Lower lobe of right lung (tissue), 2 donors: ENCODE measurements around the gene BCAR3. TPM values are rescaled to one million over a fixed set of nuclear protein-coding genes. Genes with fewer than 3 reads are reported as not detected.

Experiments used
- ATAC-seq, 2 donors: fragments of 200-7000 bp; cut with Tn5 transposase; one replicate each; pipeline ENCODE4 v1.9.1; 2020 to 2022; ENCODE audit warnings: mild to moderate bottlenecking in 2 of 2, moderate library complexity in 2 of 2
- DNase-seq: peaks from one replicate; pipeline ENCODE4 v3.0.0-alpha.2; 2020
- H3K27ac ChIP-seq: fragments of 200-600 bp; one replicate; pipeline ENCODE4 v1.8.0; 2022
- H3K27me3 ChIP-seq: fragments of 200-600 bp; one replicate; pipeline ENCODE4 v1.8.0; 2022; ENCODE audit warnings: low read depth
- H3K36me3 ChIP-seq: fragments of 200-600 bp; one replicate; pipeline ENCODE4 v1.8.0; 2022; ENCODE audit warnings: mild to moderate bottlenecking
- H3K4me1 ChIP-seq: fragments of 200-600 bp; one replicate; pipeline ENCODE4 v1.8.0; 2022
- H3K4me3 ChIP-seq: fragments of 200-600 bp; one replicate; pipeline ENCODE4 v1.8.0; 2022; ENCODE audit warnings: mild to moderate bottlenecking
- H3K9me3 ChIP-seq: fragments of 200-600 bp; one replicate; pipeline ENCODE4 v1.8.0; 2022
- intact Hi-C: fragments of 100-400 bp; cut with DNase I; formaldehyde crosslinking; loops from one replicate; pipeline ENCODE4 v1.11.0; 2022
- total RNA-seq: library from RNA; stranded (reverse); fragmentation: NEBNext Ultra II Directional; extraction: Animal tissue kit (Norgen Biotek cat#: 25700); gene quantifications from one replicate; pipeline ENCODE4 v1.2.1, GENCODE V29; 2021
- TF ChIP-seq, protein P1 (sequence below): fragments of 200-600 bp; IDR thresholded peaks from one replicate; pipeline ENCODE4 v1.8.0; 2022; ENCODE audit warnings: antibody characterized with exemption, mild to moderate bottlenecking
- donor health status: DM: no; HTN: yes; CAD: no; lungs with severe emphysema.

Gene BCAR3
- total RNA-seq, 1 donor from 2014 or later = 24.9 TPM

DNA sequence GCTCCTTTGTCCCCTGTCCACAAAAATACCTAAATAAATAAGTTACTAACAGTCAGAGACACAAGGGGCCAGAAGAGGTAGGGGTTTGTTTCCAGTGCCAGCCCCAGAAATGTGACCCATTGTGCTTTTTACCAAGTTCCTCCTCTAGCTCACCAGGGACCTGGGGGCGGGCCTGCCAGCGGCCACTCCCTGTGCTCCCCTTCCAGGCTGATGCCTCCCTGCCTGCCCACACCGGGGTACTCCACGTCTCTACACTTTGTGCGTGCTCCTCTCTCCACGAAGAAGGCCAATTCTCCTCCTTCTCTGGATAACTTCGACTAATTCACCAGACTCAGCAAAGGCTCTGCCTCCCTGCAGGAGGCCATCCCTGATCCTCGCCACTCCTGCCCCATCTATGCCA is 72.1 kb downstream of the BCAR3 start:
- DNase-seq (no peak), ATAC-seq (no peak)
- no peaks in the 10 kb centered on the region for H3K27me3 ChIP-seq
- H3K4me1 ChIP-seq = peaks cover 38% of the 10 kb centered on the region
- no peaks in the 10 kb centered on the region for H3K36me3 ChIP-seq
- H3K4me3 ChIP-seq = no peak overlapping the region
- intact Hi-C loops = no loop called here
- no peaks in the 10 kb centered on the region for H3K9me3 ChIP-seq
- TF ChIP-seq, protein P1, sequence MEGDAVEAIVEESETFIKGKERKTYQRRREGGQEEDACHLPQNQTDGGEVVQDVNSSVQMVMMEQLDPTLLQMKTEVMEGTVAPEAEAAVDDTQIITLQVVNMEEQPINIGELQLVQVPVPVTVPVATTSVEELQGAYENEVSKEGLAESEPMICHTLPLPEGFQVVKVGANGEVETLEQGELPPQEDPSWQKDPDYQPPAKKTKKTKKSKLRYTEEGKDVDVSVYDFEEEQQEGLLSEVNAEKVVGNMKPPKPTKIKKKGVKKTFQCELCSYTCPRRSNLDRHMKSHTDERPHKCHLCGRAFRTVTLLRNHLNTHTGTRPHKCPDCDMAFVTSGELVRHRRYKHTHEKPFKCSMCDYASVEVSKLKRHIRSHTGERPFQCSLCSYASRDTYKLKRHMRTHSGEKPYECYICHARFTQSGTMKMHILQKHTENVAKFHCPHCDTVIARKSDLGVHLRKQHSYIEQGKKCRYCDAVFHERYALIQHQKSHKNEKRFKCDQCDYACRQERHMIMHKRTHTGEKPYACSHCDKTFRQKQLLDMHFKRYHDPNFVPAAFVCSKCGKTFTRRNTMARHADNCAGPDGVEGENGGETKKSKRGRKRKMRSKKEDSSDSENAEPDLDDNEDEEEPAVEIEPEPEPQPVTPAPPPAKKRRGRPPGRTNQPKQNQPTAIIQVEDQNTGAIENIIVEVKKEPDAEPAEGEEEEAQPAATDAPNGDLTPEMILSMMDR = no peak
- no peak overlapping the region for H3K27ac ChIP-seq

DNA sequence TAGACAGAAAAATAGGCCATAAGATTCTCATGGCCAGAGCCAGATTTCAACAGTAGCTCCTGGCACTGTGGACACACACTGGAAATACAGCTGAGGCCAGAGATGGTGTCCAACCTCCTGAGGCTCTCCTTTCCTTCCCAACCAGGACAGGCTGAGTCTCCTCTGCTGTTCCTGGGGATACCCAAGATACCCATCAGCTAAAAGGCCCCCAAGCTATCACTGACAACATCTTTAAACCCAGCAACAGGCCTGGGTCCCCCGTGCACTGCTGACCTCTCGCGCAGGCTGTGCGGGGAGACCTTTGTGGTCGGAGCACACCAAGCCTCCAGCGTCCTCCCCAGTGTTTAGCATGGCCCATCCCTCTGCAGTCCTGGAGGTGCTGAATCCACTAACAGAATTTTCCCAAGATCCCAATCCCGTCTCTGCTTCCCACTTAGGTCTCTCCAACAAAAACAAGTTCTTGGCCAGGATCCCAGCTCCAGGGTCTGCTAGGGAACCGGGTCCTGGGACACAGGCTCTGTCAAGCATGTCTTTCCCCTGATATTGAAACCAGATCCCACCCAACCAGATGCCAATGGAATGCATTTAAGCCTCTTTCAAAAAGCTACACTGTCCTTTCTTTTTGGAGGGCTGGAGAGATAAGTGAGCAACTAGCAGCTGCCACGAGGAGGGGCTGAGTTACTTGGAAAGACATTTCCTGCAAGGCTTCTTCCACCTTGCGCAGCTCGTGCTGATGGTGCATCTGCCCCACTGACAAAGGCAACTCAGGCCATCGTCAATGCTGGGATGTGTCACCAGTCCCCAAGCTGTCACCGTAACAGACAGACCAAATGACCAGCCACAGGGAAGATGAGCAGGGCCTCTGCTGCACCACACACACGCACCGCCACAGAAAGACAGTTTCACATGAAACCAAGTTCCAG is 73.2 kb downstream of the BCAR3 start:
- no peaks in the 10 kb centered on the region for H3K36me3 ChIP-seq
- H3K9me3 ChIP-seq = no peaks in the 10 kb centered on the region
- H3K4me3 ChIP-seq = no peak overlapping the region
- no peak overlapping the region for H3K27ac ChIP-seq
- peaks cover 29% of the 10 kb centered on the region for H3K4me1 ChIP-seq
- intact Hi-C loops = no loop called here
- no peak for DNase-seq
- TF ChIP-seq, protein P1 = no peak
- peak; percentile 19 to 26 for ATAC-seq
- H3K27me3 ChIP-seq = no peaks in the 10 kb centered on the region

DNA sequence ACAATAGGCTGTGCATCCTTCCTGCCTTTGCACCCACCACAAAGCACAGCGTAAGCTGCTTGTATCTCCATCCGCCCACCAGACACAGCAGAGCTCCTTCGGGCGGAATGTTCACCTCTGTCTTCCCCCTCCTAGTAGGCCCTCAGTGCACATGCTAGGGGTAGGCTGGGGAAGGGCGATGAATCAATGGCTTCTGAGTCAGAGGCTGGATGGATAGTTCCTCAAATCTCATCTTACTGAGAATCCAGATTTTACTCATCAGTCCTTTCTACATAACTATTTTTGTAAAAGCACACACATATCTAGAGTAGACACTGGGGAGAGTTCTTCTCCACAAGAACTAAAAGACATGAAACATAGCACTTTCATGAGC is 73.8 kb downstream of the BCAR3 start:
- H3K36me3 ChIP-seq = no peaks in the 10 kb centered on the region
- ATAC-seq = peak; percentile 55 to 56
- TF ChIP-seq, protein P1 = no peak
- H3K27me3 ChIP-seq = no peaks in the 10 kb centered on the region
- peaks cover 26% of the 10 kb centered on the region for H3K4me1 ChIP-seq
- intact Hi-C loops = no loop called here
- no peak overlapping the region for H3K27ac ChIP-seq
- no peak for DNase-seq
- no peaks in the 10 kb centered on the region for H3K9me3 ChIP-seq
- no peak overlapping the region for H3K4me3 ChIP-seq

DNA sequence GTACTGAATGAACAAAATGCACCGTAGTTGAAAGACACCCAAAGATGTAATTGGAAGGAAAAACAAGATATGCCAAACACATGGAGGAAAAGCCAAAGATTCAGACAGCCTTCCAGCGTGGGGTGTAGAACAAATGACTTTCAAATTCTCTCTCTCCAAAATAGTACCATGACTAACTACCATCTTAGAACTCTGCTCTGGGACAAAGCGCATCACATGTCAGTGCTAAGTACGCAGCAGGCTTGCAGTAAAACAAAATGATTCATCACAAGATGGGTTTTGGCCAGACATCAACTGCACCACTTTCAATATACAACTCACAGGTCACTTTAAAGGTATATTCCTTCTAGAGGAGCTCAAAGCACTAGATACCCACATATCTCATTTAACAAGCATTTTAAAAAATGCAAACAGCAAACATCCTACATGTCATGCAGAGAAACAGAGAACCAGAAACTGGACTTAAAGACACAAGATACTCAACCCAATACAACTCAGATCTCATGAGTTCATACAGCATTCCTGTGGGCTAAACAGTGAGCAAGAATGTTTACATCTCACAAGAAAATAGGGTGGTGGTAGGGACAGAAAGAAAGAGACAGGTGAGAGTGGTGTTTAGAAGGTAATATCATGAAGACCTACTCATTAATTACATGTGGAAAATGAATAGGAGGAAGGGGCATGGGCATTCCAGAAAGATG is 75.7 kb downstream of the BCAR3 start:
- Histone ChIP-seq H3K4me3 (no peak overlapping the region), H3K27me3 (no peaks in the 10 kb centered on the region), H3K9me3 (no peaks in the 10 kb centered on the region), H3K4me1 (peaks cover 26% of the 10 kb centered on the region), H3K27ac (no peak overlapping the region), H3K36me3 (no peaks in the 10 kb centered on the region)
- TF ChIP-seq, protein P1 = no peak
- intact Hi-C loops = no loop called here
- DNase-seq (no peak), ATAC-seq (no peak)

DNA sequence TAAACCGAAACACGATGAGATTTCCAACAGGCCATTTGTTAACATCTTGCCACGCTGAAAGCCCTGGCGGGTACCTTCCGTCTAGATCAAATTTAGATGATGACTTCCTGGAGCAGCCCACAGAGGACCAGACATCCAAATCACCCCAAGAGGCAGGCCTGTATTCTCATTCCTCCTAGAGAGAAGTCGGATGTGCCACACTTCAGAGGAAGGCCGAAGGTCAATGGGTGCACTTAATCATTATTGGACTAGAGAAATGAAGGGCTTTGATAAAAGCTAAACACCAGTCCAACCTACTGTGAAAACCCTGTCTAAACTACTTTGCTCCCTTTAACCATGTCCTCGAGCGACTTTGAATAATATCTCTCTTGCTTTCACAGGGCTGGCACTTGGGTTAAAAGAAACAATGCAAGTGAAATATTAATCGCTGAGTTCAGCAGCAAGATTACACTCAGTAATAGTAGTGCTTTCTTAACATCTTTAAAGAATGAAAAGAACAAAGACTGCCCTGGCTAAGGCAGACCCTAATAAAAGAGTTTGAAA is 76.5 kb downstream of the BCAR3 start:
- DNase-seq (no peak), ATAC-seq (no peak)
- no peaks in the 10 kb centered on the region for H3K9me3 ChIP-seq
- no peak overlapping the region for H3K4me3 ChIP-seq
- no peak overlapping the region for H3K27ac ChIP-seq
- intact Hi-C loops = no loop called here
- peaks cover 26% of the 10 kb centered on the region for H3K4me1 ChIP-seq
- no peaks in the 10 kb centered on the region for H3K27me3 ChIP-seq
- TF ChIP-seq, protein P1 = no peak
- H3K36me3 ChIP-seq = no peaks in the 10 kb centered on the region
